Gastrocnemius medialis (tissue), 4 donors: ENCODE measurements around the gene ANKRD30A.

ENCODE experiments used
- POLR2A ChIP-seq, 2 donors: fragments of 450-650 bp; IDR thresholded peaks; one replicate each; pipeline ENCODE4 v1.6.1; 2017; ENCODE audit warnings: antibody characterized with exemption in 2 of 2, mild to moderate bottlenecking in 2 of 2, moderate library complexity in 2 of 2
- TF ChIP-seq, protein P1 (sequence below), 5 experiments: fragments of 450-650 bp in 3 of 5; fragments of 200-600 bp in 2 of 5; sonication (generic) in 2 of 5; IDR thresholded peaks in 4 of 5; conservative IDR thresholded peaks in 1 of 5; 1 replicate in 4 of 5; 2 replicates in 1 of 5; pipeline ENCODE4 v1.5.1; 2016 to 2019; ENCODE audit warnings: antibody characterized with exemption in 5 of 5, mild to moderate bottlenecking in 3 of 5, moderate library complexity in 3 of 5

DNA sequence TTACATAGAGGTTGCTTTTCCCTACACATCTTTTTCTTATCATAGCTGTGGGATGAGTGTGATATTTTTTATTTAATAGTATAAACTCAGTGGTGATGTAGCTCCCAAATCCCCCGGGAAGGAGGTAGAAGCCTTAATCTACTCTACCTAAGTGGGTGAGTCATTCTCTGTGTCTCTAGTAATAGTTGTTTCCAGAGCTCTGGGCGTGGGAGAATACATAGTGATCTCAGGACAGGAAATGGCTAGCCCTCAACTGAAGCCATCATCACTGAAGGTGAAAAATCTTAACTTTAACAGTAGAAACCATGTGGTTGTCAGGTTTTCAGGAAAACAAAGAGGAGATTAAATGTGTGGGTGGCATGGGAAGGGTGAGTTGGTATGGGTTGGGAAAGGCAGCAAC, 278.4 kb downstream of the ANKRD30A start:
- TF ChIP-seq, protein P1, sequence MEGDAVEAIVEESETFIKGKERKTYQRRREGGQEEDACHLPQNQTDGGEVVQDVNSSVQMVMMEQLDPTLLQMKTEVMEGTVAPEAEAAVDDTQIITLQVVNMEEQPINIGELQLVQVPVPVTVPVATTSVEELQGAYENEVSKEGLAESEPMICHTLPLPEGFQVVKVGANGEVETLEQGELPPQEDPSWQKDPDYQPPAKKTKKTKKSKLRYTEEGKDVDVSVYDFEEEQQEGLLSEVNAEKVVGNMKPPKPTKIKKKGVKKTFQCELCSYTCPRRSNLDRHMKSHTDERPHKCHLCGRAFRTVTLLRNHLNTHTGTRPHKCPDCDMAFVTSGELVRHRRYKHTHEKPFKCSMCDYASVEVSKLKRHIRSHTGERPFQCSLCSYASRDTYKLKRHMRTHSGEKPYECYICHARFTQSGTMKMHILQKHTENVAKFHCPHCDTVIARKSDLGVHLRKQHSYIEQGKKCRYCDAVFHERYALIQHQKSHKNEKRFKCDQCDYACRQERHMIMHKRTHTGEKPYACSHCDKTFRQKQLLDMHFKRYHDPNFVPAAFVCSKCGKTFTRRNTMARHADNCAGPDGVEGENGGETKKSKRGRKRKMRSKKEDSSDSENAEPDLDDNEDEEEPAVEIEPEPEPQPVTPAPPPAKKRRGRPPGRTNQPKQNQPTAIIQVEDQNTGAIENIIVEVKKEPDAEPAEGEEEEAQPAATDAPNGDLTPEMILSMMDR (IDR thresholded peaks at IDR 0.05 in 4 of 5, conservative IDR thresholded peaks at IDR 0.05 in 1 of 5), result no peak
- TF ChIP-seq POLR2A (IDR thresholded peaks at IDR 0.05), result no peak
